Measurements from ENCODE around the gene FAM185A. TPM values are rescaled to one million over a fixed set of nuclear protein-coding genes. Genes with fewer than 3 reads are reported as not detected.
A peak's percentile ranks its signal among the peaks of the same experiment; 100 is the strongest.
"Not testable (repeated sequence)": the region's sequence is repeated elsewhere in the genome, so short reads cannot be mapped to it uniquely, and the experiment has no call there.

The FAM185A gene
- total RNA-seq, 1 experiment from 2014 or later, result 5.2 TPM

- peak; percentile 71 for DNase-seq (ENCODE audit: low read depth)
Observed at GRCh38 chr7:102830197-102830596, 81.4 kb downstream of the FAM185A start.

GRCh38 chr7:102832674-102833073, 83.9 kb downstream of the FAM185A start:
- no peak for DNase-seq (ENCODE audit: low read depth)

GRCh38 chr7:102833343-102833742, 84.5 kb downstream of the FAM185A start:
- DNase-seq (ENCODE audit: low read depth), result no peak

- peak; percentile 7 for DNase-seq (ENCODE audit: low read depth)
Observed at GRCh38 chr7:102834466-102834865, 85.7 kb downstream of the FAM185A start.

GRCh38 chr7:102834999-102835398, 86.2 kb downstream of the FAM185A start:
- peak; percentile 88 for DNase-seq (ENCODE audit: low read depth)

- peak; percentile 86 for DNase-seq (ENCODE audit: low read depth)
Observed at GRCh38 chr7:102836191-102836919, 87.6 kb downstream of the FAM185A start.

GRCh38 chr7:102836977-102837376, 88.2 kb downstream of the FAM185A start:
- DNase-seq (ENCODE audit: low read depth), result no peak

GRCh38 chr7:102837802-102838201, 89.0 kb downstream of the FAM185A start:
- peak; percentile 68 for DNase-seq (ENCODE audit: low read depth)

- DNase-seq (ENCODE audit: low read depth), result not testable (repeated sequence)
Observed at GRCh38 chr7:102838572-102839101, 89.8 kb downstream of the FAM185A start.

GRCh38 chr7:102840404-102840803, 91.6 kb downstream of the FAM185A start:
- no peak for DNase-seq (ENCODE audit: low read depth)

- no peak for DNase-seq (ENCODE audit: low read depth)
Observed at GRCh38 chr7:102841290-102841689, 92.5 kb downstream of the FAM185A start.

GRCh38 chr7:102842284-102842683, 93.5 kb downstream of the FAM185A start:
- no peak for DNase-seq (ENCODE audit: low read depth)

- DNase-seq (ENCODE audit: low read depth), result no peak
Observed at GRCh38 chr7:102843850-102844249, 95.1 kb downstream of the FAM185A start.

GRCh38 chr7:102845346-102845745, 96.5 kb downstream of the FAM185A start:
- DNase-seq (ENCODE audit: low read depth), result no peak

GRCh38 chr7:102849079-102849478, 100.3 kb downstream of the FAM185A start:
- no peak for DNase-seq (ENCODE audit: low read depth)

- DNase-seq (ENCODE audit: low read depth), result no peak
Observed at GRCh38 chr7:102849538-102849937, 100.7 kb downstream of the FAM185A start.

GRCh38 chr7:102856036-102856435, 107.2 kb downstream of the FAM185A start:
- DNase-seq (ENCODE audit: low read depth), result no peak

Other genes starting within 250 kb of the FAM185A start
- 0.36 and 1.4 TPM in 2 replicates for gene RASA4B, start 231.2 kb upstream of the FAM185A start, total RNA-seq (2014; rRNA removed; shearing (Covaris generic))
- not detected in 2 replicates for gene UPK3BL2, start 205.3 kb upstream of the FAM185A start, total RNA-seq (2014; rRNA removed; shearing (Covaris generic))
- gene SPDYE2, start 197.8 kb upstream of the FAM185A start, total RNA-seq (2014; rRNA removed; shearing (Covaris generic)), result not detected in 2 replicates
- gene POLR2J3, start 176.4 kb upstream of the FAM185A start, total RNA-seq (2014; rRNA removed; shearing (Covaris generic)), result 11.8 and 12.6 TPM in 2 replicates
- gene RASA4, start 132.2 kb upstream of the FAM185A start, total RNA-seq (2014; rRNA removed; shearing (Covaris generic)), result 2.5 and 6.9 TPM in 2 replicates
- gene UPK3BL1, start 106.2 kb upstream of the FAM185A start, total RNA-seq (2014; rRNA removed; shearing (Covaris generic)), result 6.4 and 7.9 TPM in 2 replicates
- gene SPDYE2B, start 98.7 kb upstream of the FAM185A start, total RNA-seq (2014; rRNA removed; shearing (Covaris generic)), result not detected in 2 replicates
- gene POLR2J2, start 77.3 kb upstream of the FAM185A start, total RNA-seq (2014; rRNA removed; shearing (Covaris generic)), result 1.1 TPM in 2 replicates
- 48.8 and 54.3 TPM in 2 replicates for gene LRRC17, start 164.0 kb downstream of the FAM185A start, total RNA-seq (2014; rRNA removed; shearing (Covaris generic))

Data from RPMI7951 (cell line).